Panc1 (cell line): Measurements from ENCODE around the gene XPA. TPM values are rescaled to one million over a fixed set of nuclear protein-coding genes. Genes with fewer than 3 reads are reported as not detected.
A peak's percentile ranks its signal among the peaks of the same experiment; 100 is the strongest.

Source experiments
- ATAC-seq: fragments of 200-7000 bp; cut with Tn5 transposase; 2 replicates; pipeline ENCODE4 v1.9.1; 2020; ENCODE audit warnings: mild to moderate bottlenecking, moderate library complexity
- BruUV-seq: library from RNA; stranded (reverse); fragments of 400-500 nt; replicated peaks from 2 replicates; lab custom pipeline; 2021; lab: Mats Ljungman, UMichigan
- CTCF ChIA-PET: fragments of 300-600 bp; sonication (Branson Sonifier 250); formaldehyde crosslinking; loops from one replicate; lab custom pipeline; 2022; ENCODE audit warnings: antibody characterized with exemption; lab: Charles Lee
- POLR2A ChIA-PET: fragments of 300-600 bp; sonication (Branson Sonifier 250); formaldehyde crosslinking; loops from one replicate; lab custom pipeline; 2022; ENCODE audit warnings: antibody characterized with exemption; lab: Charles Lee
- DNase-seq: peaks from one replicate; pipeline ENCODE4 v3.0.0-alpha.2; 2010; ENCODE audit warnings: low read depth, low spot score
- H3K27ac ChIP-seq: 2 replicates; pipeline ENCODE4 v1.5.1; 2011; ENCODE audit warnings: mild to moderate bottlenecking, low read length, inconsistent platforms
- H3K27me3 ChIP-seq: fragments of 200-500 bp; sonication (Bioruptor generic); 2 replicates; pipeline ENCODE4 v1.6.0; 2014; ENCODE audit warnings: low read length, inconsistent platforms; ENCODE audit not compliant: control insufficient read depth, insufficient read depth
- H3K36me3 ChIP-seq: fragments of 200-500 bp; sonication (Bioruptor generic); 2 replicates; pipeline ENCODE4 v1.5.1; 2014; ENCODE audit warnings: inconsistent platforms, mild to moderate bottlenecking, low read length, moderate library complexity; ENCODE audit not compliant: control insufficient read depth, insufficient read depth
- H3K4me1 ChIP-seq: 2 replicates; pipeline ENCODE4 v1.5.1; 2011; ENCODE audit warnings: inconsistent platforms, mild to moderate bottlenecking, low read length, moderate library complexity; ENCODE audit not compliant: control insufficient read depth, insufficient read depth
- H3K4me3 ChIP-seq, 2 experiments: 2 replicates each; pipeline ENCODE4 v1.5.1; 2011 to 2012; ENCODE audit warnings: low read depth in 2 of 2, low read length in 2 of 2, mild to moderate bottlenecking in 2 of 2, inconsistent platforms in 1 of 2, moderate library complexity in 1 of 2
- H3K9me3 ChIP-seq: fragments of 200-500 bp; sonication (Bioruptor generic); 2 replicates; pipeline ENCODE4 v1.5.1; 2014; ENCODE audit warnings: low read depth, mild to moderate bottlenecking, inconsistent platforms, low read length, moderate library complexity; ENCODE audit not compliant: control insufficient read depth, insufficient read depth
- CTCF ChIP-seq: fragments of 450-650 bp; IDR thresholded peaks from 2 replicates; pipeline ENCODE4 v1.5.1; 2017; ENCODE audit warnings: mild to moderate bottlenecking
- POLR2AphosphoS5 ChIP-seq: IDR thresholded peaks from 2 replicates; pipeline ENCODE4 v1.6.1; 2012; ENCODE audit warnings: mild to moderate bottlenecking, low read depth, low read length, moderate library complexity
- REST ChIP-seq, 2 experiments: IDR thresholded peaks; 2 replicates each; pipeline ENCODE4 v1.6.1; 2011 to 2012; ENCODE audit warnings: low read depth in 2 of 2, control low read depth in 1 of 2, low read length in 1 of 2, mild to moderate bottlenecking in 1 of 2, moderate library complexity in 1 of 2; ENCODE audit not compliant: insufficient read depth in 1 of 2
- SIN3A ChIP-seq: IDR thresholded peaks from 2 replicates; pipeline ENCODE4 v1.6.1; 2012; ENCODE audit warnings: low read depth, mild to moderate bottlenecking, low read length, moderate library complexity, borderline replicate concordance; ENCODE audit not compliant: insufficient read depth
- TCF7L2 ChIP-seq: IDR thresholded peaks from 2 replicates; pipeline ENCODE4 v1.6.1; 2011; ENCODE audit warnings: mild to moderate bottlenecking, low read depth, low read length, inconsistent platforms
- in situ Hi-C: cut with HindIII; loops from 2 replicates; pipeline ENCODE4 v1.10.0; 2016; ENCODE audit warnings: low sequenced_read_pairs, low pct_unique_long_range_greater_than_20kb
- intact Hi-C: fragments of 100-400 bp; cut with micrococcal nuclease; formaldehyde crosslinking; loops from one replicate; pipeline ENCODE4 v1.10.0; 2022; ENCODE audit not compliant: unreplicated experiment
- total RNA-seq: library from RNA; stranded (reverse); gene quantifications from one replicate; pipeline ENCODE4 v1.2.1, GENCODE V29; 2021; ENCODE audit not compliant: unreplicated experiment

XPA gene
- total RNA-seq, 1 experiment from 2014 or later, result 7.1 TPM

GRCh38 chr9:97695995-97696802 is 941 bp downstream of the XPA start:
- Histone ChIP-seq H3K4me1 (peaks cover 14% of the 10 kb centered on the region; the same call in 1 of the 2 replicates), H3K27me3 (no peaks in the 10 kb centered on the region), H3K27ac (peak overlapping the region; percentile 78), H3K4me3 (peak overlapping the region; percentile 78 to 80), H3K9me3 (no peaks in the 10 kb centered on the region), H3K36me3 (peaks cover 5% of the 10 kb centered on the region)
- POLR2A ChIA-PET, result no interaction called here
- no peak for DNase-seq
- CTCF ChIA-PET, result no interaction called here
- BruUV-seq, result no TSS peak
- in situ Hi-C loops, result no loop called here
- TF ChIP-seq TCF7L2 (no peak), SIN3A (no peak), CTCF (no peak), REST (IDR thresholded peaks at IDR 0.05; ENCODE audit: insufficient read depth in 1 of 2, low read depth in 2 of 2, low read length in 1 of 2) (no peak), POLR2AphosphoS5 (no peak)
- intact Hi-C loops, result no loop called here
- ATAC-seq, result no peak

DNA sequence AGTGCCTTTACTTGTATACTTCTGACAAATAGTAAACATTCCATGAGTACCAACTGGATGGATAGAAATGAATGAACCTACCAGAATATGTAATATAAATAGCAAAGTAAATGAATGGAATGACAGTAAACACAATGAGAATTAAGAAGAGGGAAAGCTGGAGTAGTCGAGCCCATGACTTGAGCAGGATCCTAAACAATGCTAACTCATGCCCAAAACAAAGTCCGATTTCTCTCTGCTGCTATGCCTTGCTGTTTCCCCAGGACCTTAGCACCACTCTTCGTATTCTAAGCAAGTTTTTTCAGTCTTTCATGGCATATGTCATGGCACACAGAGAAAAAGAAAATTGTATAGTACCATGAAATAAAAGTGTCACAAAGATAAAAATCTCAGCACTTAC is 1.8 kb downstream of the XPA start:
- POLR2A ChIA-PET, result no interaction called here
- no TSS peak for BruUV-seq

More for the DNA sequence above, 1.8 kb downstream of the XPA start:
- TF ChIP-seq REST (IDR thresholded peaks at IDR 0.05; ENCODE audit: insufficient read depth in 1 of 2, low read depth in 2 of 2, low read length in 1 of 2), result no peak
- no peak for TF ChIP-seq CTCF
- TF ChIP-seq TCF7L2, result no peak
- TF ChIP-seq POLR2AphosphoS5, result no peak
- no peak for TF ChIP-seq SIN3A
- DNase-seq, result no peak
- intact Hi-C loops (no loop called here), in situ Hi-C loops (no loop called here)
- Histone ChIP-seq H3K36me3 (peaks cover 5% of the 10 kb centered on the region), H3K27ac (peak overlapping the region; percentile 78), H3K4me3 (peak overlapping the region; percentile 78 to 80), H3K27me3 (no peaks in the 10 kb centered on the region), H3K9me3 (no peaks in the 10 kb centered on the region), H3K4me1 (peaks cover 14% of the 10 kb centered on the region; the same call in 1 of the 2 replicates)
- no peak for ATAC-seq
- CTCF ChIA-PET, result no interaction called here
